ENCODE measurements around the gene BABAM2.

DNA sequence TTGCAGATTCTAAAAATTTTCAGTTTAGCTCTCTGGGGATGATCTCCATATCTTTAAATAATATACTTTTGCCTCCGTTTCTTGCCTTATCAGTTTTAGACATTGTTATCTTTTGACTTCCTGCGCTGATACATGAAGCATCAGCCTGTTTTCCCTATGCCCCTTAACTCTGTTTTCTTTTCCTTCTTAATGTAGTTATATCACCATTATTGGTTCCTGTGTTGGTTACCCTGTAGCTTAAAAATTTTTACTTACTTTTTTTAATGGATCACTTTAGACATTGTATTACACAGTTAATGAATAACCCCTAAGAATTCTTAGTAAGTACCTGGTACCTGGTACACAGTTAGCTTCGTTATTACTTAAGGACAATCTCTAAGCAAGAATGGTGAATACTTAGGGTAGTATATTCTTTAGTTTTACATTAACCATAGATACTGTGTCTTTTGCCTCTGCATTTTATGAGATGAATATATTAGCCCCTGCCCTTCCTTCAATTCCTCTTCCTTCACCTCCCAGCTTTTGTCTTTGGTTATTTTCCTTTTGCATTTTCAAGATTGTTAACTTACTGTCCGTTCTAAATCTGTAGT lies 40.9 kb downstream of the BABAM2 start:
- TF ChIP-seq EP300 (IDR thresholded peaks at IDR 0.05) (no peak), POLR2A (IDR thresholded peaks at IDR 0.05) (no peak), POLR2AphosphoS5 (IDR thresholded peaks at IDR 0.05) (no peak)
- TF ChIP-seq, protein P1, sequence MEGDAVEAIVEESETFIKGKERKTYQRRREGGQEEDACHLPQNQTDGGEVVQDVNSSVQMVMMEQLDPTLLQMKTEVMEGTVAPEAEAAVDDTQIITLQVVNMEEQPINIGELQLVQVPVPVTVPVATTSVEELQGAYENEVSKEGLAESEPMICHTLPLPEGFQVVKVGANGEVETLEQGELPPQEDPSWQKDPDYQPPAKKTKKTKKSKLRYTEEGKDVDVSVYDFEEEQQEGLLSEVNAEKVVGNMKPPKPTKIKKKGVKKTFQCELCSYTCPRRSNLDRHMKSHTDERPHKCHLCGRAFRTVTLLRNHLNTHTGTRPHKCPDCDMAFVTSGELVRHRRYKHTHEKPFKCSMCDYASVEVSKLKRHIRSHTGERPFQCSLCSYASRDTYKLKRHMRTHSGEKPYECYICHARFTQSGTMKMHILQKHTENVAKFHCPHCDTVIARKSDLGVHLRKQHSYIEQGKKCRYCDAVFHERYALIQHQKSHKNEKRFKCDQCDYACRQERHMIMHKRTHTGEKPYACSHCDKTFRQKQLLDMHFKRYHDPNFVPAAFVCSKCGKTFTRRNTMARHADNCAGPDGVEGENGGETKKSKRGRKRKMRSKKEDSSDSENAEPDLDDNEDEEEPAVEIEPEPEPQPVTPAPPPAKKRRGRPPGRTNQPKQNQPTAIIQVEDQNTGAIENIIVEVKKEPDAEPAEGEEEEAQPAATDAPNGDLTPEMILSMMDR (IDR thresholded peaks at IDR 0.05): no peak

All from sigmoid colon (tissue), 4 donors.